NOMO-1 treated with dmso at 0.1 percent for 144 hours (cell line): ENCODE data around the gene PEX6.

Experiments
- DNase-seq: peaks from one replicate; lab custom pipeline; 2025; ENCODE audit not compliant: unreplicated experiment; lab: John Stamatoyannopoulos, UW

The PEX6 gene

DNA sequence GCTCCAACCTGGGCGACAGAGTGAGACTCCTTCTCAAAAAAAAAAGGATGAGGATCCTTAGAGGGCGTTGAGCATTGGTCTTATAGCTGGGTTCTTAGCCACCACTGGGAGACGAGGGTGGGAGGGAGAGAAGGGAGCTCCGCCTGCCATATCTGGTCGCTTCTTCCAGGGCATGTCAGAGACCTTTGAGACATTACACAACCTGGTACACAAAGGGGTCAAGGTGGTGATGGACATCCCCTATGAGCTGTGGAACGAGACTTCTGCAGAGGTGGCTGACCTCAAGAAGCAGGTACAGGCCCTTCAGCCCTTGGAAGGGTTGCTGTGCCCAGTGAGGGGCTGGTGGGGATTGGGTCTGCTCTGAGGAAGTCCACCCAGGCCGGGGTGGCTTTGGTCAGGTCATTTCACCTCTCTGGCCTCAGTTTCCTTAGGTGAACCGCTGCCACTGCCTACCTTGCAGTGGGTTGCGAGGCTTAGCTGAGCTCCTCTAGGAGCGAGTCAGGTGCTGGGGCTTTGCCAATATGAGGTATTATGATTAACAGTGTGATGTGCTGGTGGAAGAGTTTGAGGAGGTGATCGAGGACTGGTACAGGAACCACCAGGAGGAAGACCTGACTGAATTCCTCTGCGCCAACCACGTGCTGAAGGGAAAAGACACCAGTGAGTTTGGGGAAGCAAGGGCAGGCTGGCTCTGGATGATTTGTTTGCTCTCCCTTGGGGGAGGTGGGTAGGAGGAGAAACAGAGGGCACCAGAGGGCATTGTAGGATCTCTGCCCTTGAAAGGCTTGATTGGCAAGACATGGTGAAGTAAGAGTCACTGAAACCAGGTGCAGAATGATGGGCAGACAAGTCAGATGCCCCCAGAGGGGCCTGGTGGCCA is 41.2 kb downstream of the PEX6 start:
- no peak for DNase-seq

DNA sequence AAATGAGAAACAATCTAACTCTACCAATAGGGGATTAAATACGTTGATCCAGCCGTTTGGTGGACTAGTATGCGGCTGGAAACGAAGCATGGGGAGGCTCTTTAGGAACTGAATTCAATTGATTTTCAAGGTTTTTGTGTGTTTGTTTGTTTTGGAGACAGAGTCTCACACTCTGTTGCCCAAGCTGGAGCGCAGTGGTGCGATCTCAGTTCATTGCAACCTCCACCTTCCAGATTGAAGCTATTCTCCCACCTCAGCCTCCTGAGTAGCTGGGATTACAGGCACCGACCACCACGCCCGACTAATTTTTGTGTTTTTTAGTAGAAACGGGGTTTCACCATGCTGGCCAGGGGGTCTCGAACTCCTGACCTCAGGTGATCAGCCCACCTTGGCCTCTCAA is 42.6 kb downstream of the PEX6 start:
- DNase-seq = no peak

DNA sequence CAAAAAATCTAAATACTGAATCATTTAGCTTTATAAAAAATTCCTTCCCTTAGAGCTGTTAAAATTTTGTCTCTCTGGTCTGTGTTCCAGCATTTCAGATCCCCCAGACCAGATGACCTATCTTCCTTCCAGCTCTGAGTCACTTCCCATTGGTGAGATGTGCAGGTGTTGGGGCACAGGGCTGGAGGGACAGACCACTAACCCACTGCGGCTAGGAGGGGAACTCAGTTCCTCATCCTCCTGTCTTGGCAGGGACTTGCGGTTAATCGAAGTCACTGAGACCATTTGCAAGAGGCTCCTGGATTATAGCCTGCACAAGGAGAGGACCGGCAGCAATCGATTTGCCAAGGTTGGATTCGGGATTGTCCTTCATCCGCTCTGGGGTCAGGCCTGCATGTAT is 43.7 kb downstream of the PEX6 start:
- DNase-seq = peak; percentile 10

DNA sequence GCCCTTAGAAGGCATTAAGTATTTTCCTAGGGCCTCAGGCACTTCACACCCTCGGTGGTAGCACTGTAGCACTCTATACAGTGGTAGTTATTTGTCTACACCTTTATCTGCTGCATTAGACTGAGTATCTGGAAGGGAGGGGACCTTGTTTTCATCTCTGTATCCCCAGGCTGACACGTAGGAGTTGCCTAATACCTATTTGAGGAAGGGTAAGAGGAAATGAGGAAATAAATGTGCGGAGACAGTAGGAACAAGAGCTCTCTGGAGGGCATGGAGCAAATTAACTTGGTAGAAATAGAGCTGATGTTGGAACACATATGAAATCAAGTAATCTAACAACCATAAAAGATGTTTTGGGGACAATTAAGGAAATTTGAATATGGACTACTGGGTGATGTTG is 45.8 kb downstream of the PEX6 start:
- DNase-seq = peak; percentile 86

DNA sequence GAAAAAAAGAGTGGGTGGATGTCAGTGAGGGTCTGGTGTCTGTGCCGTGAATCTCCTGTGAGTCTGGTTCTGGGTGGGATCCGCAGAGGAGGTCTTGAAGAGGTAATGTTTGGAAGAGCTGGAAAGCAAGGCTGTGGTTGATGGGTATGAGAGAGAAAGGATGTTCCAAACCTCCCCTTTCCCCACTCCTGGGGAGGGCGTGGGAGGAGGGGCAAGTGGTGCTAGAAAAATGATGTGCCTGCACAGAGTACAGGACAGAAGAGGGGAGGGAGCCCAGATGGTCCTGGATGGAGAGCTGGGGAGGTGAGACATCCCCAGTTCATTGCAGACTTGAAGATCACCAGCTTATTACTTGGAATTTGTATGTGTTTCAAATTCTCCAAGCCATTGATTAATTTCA is 46.6 kb downstream of the PEX6 start:
- no peak for DNase-seq

DNA sequence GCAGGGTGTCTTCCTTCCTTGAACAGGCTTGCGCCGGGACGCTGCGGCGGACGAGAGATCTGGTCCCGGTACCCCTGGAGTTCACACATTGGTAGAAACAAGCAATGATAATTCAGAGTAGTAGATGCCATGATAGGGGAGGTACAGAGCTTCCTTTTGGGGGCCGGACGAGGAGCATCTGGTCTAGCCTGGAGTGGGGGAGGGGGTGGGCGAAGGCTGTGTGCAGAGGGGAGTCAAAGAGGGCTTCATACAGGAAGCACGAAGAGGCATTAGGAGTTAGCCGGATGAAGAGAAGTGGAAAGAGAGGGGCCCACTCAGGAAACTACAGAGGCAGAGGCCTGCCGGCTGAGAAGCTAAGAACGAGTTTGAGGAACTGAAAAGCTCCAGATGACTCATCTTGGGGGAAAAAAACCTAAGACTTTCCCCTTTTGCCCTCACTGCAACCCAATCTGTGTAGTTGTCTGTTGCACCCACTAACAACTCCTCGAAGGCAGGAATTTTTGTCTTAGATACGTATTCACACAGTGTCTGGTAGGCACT is 49.1 kb downstream of the PEX6 start:
- DNase-seq = peak; percentile 95

DNA sequence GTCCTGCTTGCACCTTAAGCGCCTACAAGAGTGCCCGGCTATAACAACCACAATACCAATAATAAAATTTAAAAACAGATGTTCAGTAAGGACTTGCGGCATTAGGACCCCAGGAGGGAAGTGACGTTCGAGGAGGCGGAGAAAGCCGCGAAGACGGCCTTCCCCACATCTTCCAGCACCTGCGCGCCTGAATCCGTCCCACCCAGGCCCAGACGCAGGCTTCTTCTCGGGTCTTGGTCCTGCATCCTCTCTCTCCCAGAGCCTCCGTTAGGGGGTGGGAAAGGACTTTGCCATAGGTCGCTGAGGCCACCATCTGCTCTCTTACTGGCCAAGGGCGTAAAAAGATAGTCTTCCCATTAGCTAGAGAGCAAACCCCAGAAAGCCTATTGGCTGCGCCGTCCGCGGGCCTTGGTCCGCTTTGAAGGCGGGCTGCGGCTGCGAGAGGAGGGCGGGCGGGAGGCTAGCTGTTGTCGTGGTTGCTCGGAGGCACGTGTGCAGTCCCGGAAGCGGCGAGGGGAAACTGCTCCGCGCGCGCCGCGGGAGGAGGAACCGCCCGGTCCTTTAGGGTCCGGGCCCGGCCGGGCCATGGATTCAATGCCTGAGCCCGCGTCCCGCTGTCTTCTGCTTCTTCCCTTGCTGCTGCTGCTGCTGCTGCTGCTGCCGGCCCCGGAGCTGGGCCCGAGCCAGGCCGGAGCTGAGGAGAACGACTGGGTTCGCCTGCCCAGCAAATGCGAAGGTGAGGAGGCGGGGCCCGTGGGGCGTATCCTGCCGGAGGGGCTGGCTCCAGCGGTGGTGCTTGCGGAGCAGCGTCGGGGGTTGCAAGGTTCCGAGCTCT is 49.8 kb downstream of the PEX6 start, which contains the start of gene CNPY3:
TSS of gene CNPY3 (plus strand) at position 495 of the 835 bp plus-strand sequence. CDS start at position 586, 91 bp downstream.
- DNase-seq = peak; percentile 97

DNA sequence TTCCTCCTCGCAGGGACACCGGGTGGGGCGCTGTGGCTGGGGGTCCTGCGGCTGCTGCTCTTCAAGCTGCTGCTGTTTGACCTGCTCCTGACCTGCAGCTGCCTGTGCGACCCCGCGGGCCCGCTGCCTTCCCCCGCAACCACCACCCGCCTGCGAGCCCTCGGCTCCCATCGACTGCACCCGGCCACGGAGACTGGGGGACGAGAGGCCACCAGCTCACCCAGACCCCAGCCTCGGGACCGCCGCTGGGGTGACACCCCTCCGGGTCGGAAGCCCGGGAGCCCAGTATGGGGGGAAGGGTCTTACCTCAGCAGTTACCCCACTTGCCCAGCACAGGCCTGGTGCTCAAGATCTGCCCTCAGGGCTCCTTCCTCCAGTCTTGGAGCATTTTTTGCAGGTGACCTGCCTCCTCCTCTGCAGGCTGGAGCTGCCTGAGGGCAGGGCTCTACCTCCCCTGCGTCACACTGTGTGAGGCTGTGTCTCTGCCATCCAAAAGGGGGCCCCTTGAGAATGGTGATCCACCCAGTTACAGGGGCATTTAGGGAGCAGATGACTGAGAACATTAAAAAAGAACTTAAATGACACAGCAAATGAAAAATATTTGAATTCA is 53.6 kb downstream of the PEX6 start:
- no peak for DNase-seq

DNA sequence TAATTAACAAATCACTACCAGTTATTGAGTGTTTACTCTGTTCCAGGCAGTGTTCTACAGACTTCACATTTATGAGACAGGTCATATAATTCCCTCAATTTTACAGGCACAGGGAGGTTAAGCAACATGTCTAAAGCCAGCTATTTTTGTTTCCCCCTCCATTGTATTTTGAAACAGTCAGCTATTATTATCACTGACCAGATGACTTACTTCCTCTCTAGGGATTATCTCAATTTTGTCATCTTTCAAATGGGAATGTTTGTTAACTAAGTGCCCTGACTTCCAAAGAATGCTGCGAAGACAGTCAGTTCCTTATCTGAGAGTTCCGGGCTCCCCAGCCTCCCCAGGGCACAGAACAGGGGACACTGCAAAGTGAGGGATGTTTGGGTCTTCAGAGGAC is 55.3 kb downstream of the PEX6 start:
- DNase-seq = peak; percentile 51

DNA sequence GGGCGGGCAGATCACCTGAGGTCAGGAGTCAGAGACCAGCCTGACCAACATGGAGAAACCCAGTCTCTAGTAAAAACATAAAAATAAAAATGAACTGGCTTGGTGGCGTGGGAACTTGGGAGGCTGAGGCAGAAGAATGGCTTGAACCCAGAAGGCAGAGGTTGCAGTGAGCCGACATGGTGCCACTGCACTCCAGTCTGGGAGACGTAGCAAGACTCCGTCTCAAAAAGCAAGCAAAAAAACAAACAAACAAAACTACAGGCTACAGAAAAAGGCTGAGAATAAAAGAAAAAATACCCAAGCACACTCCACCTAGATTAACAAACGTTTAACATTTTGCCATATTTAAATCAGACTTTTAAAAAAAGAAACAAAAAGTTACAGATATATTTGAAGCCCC is 57.2 kb downstream of the PEX6 start:
- DNase-seq = no peak

DNA sequence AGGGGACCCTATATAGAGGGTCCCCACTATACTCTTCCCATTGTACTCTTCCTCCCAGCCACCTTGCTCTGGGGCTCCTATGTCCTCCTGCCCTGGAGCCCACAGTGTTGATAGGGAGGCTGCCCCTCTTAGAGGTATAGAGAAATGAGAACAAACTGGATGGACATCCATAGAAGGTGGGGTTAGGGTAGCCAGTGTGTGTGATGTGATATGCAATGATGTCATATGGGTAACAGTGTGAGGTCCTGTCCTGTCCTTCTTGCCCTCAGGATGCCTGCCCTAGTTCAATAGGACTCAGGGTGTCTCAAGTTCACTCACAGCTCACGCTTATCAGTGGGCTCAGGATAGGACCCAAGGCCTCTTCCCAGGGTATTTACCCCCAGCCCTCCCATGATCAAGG is 62.7 kb downstream of the PEX6 start:
- no peak for DNase-seq

DNA sequence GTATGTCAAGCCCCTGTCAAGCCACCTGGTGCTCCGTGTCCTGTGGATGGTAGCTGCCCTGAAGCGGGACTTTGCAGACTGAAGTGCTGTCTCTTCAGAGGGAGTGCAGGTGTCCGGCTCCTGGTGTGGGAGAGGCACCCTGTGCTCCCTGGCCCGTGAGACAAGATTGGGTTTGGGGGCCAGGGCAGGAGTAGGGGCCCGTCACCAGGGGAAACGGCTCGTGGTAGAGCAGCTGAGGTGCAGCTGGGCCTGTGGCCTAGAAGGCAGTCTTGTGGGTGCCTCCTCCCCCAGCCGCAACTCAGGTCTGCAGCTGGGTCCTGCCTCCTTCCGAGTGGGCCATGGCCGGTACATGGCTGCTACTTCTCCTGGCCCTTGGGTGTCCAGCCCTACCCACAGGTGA is 63.2 kb downstream of the PEX6 start, which contains the start of gene PTCRA:
TSS of gene PTCRA (plus strand) at position 322 of the 400 bp plus-strand sequence. CDS start at position 339, 17 bp downstream.
- DNase-seq = no peak

DNA sequence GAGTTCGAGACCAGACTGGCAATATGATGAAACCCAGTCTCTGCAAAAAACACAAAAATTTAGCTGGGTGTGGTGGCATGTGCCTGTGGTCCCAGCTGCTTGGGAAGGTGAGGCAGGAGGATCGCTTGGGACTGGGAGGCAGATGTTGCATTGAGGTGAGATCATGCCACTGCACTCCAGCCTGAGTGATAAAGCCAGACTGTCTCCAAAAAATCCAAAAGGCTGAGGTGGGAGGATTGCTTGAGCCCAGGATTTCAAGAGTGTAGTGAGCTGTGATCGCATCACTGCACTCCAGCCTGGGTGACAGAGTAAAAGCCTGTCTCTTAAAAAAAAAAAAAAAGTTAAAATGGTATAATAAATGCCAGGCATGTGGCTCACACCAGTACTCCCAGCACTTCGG is 64.4 kb downstream of the PEX6 start:
- no peak for DNase-seq
